Endothelial cell of umbilical vein (primary cell): Measurements from ENCODE around the gene ZFYVE28. TPM values are rescaled to one million over a fixed set of nuclear protein-coding genes. Genes with fewer than 3 reads are reported as not detected.
A peak's percentile ranks its signal among the peaks of the same experiment; 100 is the strongest.

ENCODE experiments used
- BruUV-seq: library from RNA; stranded (reverse); fragments of 400-500 nt; replicated peaks from 2 replicates; lab custom pipeline; 2021; lab: Mats Ljungman, UMichigan
- CTCF ChIA-PET: fragments of 300-600, 350-600 bp; sonication (Branson Sonifier 250); formaldehyde crosslinking; loops from one replicate; lab custom pipeline; 2021; ENCODE audit warnings: antibody characterized with exemption, inconsistent platforms; lab: Charles Lee
- POLR2A ChIA-PET: fragments of 300-600, 350-600 bp; sonication (Branson Sonifier 250); formaldehyde crosslinking; loops from one replicate; lab custom pipeline; 2021; ENCODE audit warnings: antibody characterized with exemption, inconsistent platforms; lab: Charles Lee
- DNase-seq: peaks from one replicate; pipeline ENCODE4 v3.0.0-alpha.2; 2011; ENCODE audit warnings: low read depth, low spot score
- FAIRE-seq: peaks from 2 replicates; lab custom pipeline; 2011; peaks lifted over from hg19 to GRCh38; lab: Jason Lieb, UNC
- H2AFZ ChIP-seq: 2 replicates; pipeline ENCODE4 v1.6.0; 2012; ENCODE audit warnings: low read depth, low read length, control low read depth, inconsistent platforms
- H3K27ac ChIP-seq: 2 replicates; pipeline ENCODE4 v1.5.1; 2011; ENCODE audit warnings: low read depth, mild to moderate bottlenecking, control low read depth, low read length, moderate library complexity; ENCODE audit not compliant: insufficient read depth
- H3K27me3 ChIP-seq, 2 experiments: 2 replicates each; pipeline versions ENCODE4 v1.6.0 to v1.6.1; 2011; ENCODE audit warnings: low read length in 2 of 2, mixed read lengths in 1 of 2; ENCODE audit not compliant: control insufficient read depth in 2 of 2, insufficient read depth in 2 of 2
- H3K36me3 ChIP-seq, 2 experiments: 2 replicates in 1 of 2; 3 replicates in 1 of 2; pipeline ENCODE4 v1.5.1; 2011; ENCODE audit warnings: low read length in 2 of 2, mild to moderate bottlenecking in 1 of 2, moderate library complexity in 1 of 2; ENCODE audit not compliant: control insufficient read depth in 2 of 2, insufficient read depth in 2 of 2; ENCODE audit errors: extremely low read depth in 1 of 2
- H3K4me1 ChIP-seq: 3 replicates; pipeline ENCODE4 v1.5.1; 2011; ENCODE audit warnings: mild to moderate bottlenecking, low read length; ENCODE audit not compliant: control insufficient read depth, insufficient read depth; ENCODE audit errors: extremely low read depth
- H3K4me2 ChIP-seq: 2 replicates; pipeline ENCODE4 v1.6.1; 2011; ENCODE audit warnings: low read length, control low read depth, mixed read lengths; ENCODE audit not compliant: insufficient read depth
- H3K4me3 ChIP-seq, 3 experiments: fragments of 200-600 bp in 1 of 3; sonication (generic), shearing (Covaris generic) in 1 of 3; replicated peaks in 1 of 3; 2 replicates each; pipeline ENCODE4 v1.5.1; 2011 to 2016; ENCODE audit warnings: control low read depth in 3 of 3, low read length in 3 of 3, mild to moderate bottlenecking in 2 of 3, inconsistent platforms in 1 of 3, low read depth in 1 of 3, moderate library complexity in 1 of 3; ENCODE audit not compliant: insufficient read depth in 1 of 3
- H3K79me2 ChIP-seq: 2 replicates; pipeline ENCODE4 v1.6.0; 2012; ENCODE audit warnings: low read length, inconsistent platforms; ENCODE audit not compliant: control insufficient read depth, insufficient read depth
- H3K9ac ChIP-seq: replicated peaks from 2 replicates; pipeline ENCODE3; 2011; ENCODE audit warnings: low read length, control low read depth; ENCODE audit not compliant: insufficient read depth; ENCODE audit errors: extremely low read depth
- H3K9me1 ChIP-seq: replicated peaks from 3 replicates; pipeline ENCODE4 v1.6.0; 2011; ENCODE audit warnings: mild to moderate bottlenecking, low read length; ENCODE audit not compliant: control insufficient read depth, insufficient read depth; ENCODE audit errors: extremely low read depth
- H3K9me3 ChIP-seq: replicated peaks from 2 replicates; pipeline ENCODE4 v1.5.1; 2012; ENCODE audit warnings: low read length, inconsistent platforms; ENCODE audit not compliant: control insufficient read depth, insufficient read depth
- H4K20me1 ChIP-seq: replicated peaks from 2 replicates; pipeline ENCODE3; 2011; ENCODE audit warnings: mild to moderate bottlenecking, low read length; ENCODE audit not compliant: control insufficient read depth, insufficient read depth; ENCODE audit errors: extremely low read depth
- EZH2 ChIP-seq: IDR thresholded peaks from 2 replicates; pipeline ENCODE4 v1.6.1; 2012; ENCODE audit warnings: borderline replicate concordance, low read depth, mild to moderate bottlenecking, moderate library complexity, low read length, inconsistent platforms; ENCODE audit not compliant: severe bottlenecking
- FOS ChIP-seq: IDR thresholded peaks from 2 replicates; pipeline ENCODE4 v1.6.1; 2011; ENCODE audit warnings: mild to moderate bottlenecking, low read length, moderate library complexity, borderline replicate concordance; ENCODE audit not compliant: insufficient read depth
- GATA2 ChIP-seq: IDR thresholded peaks from 2 replicates; pipeline ENCODE4 v1.7.0; 2011; ENCODE audit warnings: low read depth, mild to moderate bottlenecking, moderate library complexity, mixed read lengths, low read length; ENCODE audit not compliant: insufficient read length, insufficient read depth
- JUN ChIP-seq: IDR thresholded peaks from 2 replicates; pipeline ENCODE4 v1.6.1; 2011; ENCODE audit warnings: borderline replicate concordance, low read depth; ENCODE audit not compliant: insufficient read length, insufficient read depth
- MYC ChIP-seq: IDR thresholded peaks from one replicate; pipeline ENCODE4 v1.6.1; 2011; ENCODE audit warnings: mild to moderate bottlenecking, low read depth, low read length
- POLR2A ChIP-seq: IDR thresholded peaks from 2 replicates; pipeline ENCODE4 v1.6.1; 2012; ENCODE audit warnings: low read depth, mild to moderate bottlenecking, control low read depth, low read length
- POLR2AphosphoS5 ChIP-seq: IDR thresholded peaks from 2 replicates; pipeline ENCODE4 v1.6.1; 2012; ENCODE audit warnings: low read depth, mild to moderate bottlenecking, control low read depth, low read length, moderate library complexity; ENCODE audit not compliant: insufficient read depth
- dilution Hi-C: fragments of 300-500 bp; cut with MboI; formaldehyde crosslinking; loops from one replicate; pipeline ENCODE4 v1.15.0; 2019; ENCODE audit warnings: low sequenced_read_pairs; ENCODE audit not compliant: extremely low pct_ligation_motif_present
- intact Hi-C: fragments of 100-400 bp; cut with micrococcal nuclease; formaldehyde crosslinking; loops from one replicate; pipeline ENCODE4 v1.10.0; 2022
- polyA plus RNA-seq, 4 experiments: library from polyadenylated mRNA; depleted of rRNA in 3 of 4; stranded (reverse) in 3 of 4; unstranded in 1 of 4; fragments of >200 nt; gene quantifications; 2 replicates each; pipeline versions ENCODE4 v1.2.1 to v1.2.3, GENCODE V29; 2011 to 2012; ENCODE audit warnings: missing spikeins in 1 of 4
- total RNA-seq: library from RNA; stranded (reverse); gene quantifications from 2 replicates; pipeline ENCODE4 v1.2.3, GENCODE V29; 2021
- TF ChIP-seq, protein P1 (sequence below): IDR thresholded peaks from 2 replicates; pipeline ENCODE4 v1.6.1; 2011; ENCODE audit not compliant: insufficient read depth, insufficient read length
- TF ChIP-seq, protein P2 (sequence below), 2 donors: IDR thresholded peaks; 1 replicate in 1 of 2; 2 replicates in 1 of 2; pipeline ENCODE4 v1.5.1; 2011; ENCODE audit warnings: low read length in 2 of 2, mild to moderate bottlenecking in 2 of 2, moderate library complexity in 2 of 2, control low read depth in 1 of 2, inconsistent platforms in 1 of 2, low read depth in 1 of 2; ENCODE audit not compliant: insufficient read depth in 1 of 2; ENCODE audit errors: extremely low read depth in 1 of 2

ZFYVE28 gene
- total and polyA plus RNA-seq, 2 donors (not counting 3 experiments of a cell fraction or from before 2014, with no cell fraction given): 5.8 to 7.1 TPM

DNA sequence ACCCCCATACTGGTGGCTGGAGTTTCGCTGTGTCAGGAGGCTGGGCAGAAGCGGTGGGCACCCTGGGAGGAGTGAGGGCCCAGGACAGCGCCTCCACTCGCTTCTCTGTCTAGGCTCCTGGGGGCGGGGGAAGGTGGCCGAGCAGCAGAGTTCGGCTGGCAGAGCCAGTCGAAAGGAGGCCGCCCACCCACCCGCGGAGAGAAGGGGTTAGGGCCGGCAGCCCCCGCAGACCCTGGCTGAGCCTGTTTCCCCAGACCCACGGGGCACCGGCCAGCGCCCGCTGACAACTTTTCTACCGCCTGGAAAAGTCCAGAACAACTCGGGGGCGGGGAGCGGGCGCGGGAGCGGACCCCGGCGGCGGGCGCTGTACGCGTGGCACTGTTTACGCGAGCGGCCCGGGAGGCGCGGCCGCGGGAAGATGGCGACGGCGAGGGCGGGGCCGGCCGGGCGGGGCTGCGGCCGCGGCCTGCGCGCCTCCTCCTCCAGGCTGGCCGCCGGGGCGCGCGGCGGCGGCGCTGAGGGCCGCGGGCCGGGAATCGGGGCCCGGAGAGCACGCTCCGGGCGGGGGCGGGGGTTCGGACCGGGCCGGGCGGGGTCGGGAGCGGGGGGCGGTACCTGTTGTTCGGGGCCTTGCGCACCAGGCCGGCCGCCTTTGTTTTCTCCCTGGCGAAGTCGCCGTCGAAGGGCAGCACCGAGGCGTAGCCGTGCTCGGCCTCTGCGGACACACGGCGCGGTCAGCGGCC, 157.2 kb downstream of the ZFYVE28 start:
- peak overlapping the region; percentile 56 for H3K27ac ChIP-seq
- H3K9me1 ChIP-seq: no peaks in the 10 kb centered on the region
- FAIRE-seq (peak; percentile 24), DNase-seq (peak; percentile 30)
- TF ChIP-seq MYC (no peak), POLR2A (peak; percentile 22), FOS (no peak), JUN (no peak), EZH2 (no peak), POLR2AphosphoS5 (peak; percentile 14), GATA2 (no peak)
- TF ChIP-seq, protein P1, sequence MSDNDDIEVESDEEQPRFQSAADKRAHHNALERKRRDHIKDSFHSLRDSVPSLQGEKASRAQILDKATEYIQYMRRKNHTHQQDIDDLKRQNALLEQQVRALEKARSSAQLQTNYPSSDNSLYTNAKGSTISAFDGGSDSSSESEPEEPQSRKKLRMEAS: no peak
- TF ChIP-seq, protein P2, sequence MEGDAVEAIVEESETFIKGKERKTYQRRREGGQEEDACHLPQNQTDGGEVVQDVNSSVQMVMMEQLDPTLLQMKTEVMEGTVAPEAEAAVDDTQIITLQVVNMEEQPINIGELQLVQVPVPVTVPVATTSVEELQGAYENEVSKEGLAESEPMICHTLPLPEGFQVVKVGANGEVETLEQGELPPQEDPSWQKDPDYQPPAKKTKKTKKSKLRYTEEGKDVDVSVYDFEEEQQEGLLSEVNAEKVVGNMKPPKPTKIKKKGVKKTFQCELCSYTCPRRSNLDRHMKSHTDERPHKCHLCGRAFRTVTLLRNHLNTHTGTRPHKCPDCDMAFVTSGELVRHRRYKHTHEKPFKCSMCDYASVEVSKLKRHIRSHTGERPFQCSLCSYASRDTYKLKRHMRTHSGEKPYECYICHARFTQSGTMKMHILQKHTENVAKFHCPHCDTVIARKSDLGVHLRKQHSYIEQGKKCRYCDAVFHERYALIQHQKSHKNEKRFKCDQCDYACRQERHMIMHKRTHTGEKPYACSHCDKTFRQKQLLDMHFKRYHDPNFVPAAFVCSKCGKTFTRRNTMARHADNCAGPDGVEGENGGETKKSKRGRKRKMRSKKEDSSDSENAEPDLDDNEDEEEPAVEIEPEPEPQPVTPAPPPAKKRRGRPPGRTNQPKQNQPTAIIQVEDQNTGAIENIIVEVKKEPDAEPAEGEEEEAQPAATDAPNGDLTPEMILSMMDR (IDR thresholded peaks at IDR 0.05; ENCODE audit: extremely low read depth in 1 of 2, insufficient read depth in 1 of 2, low read depth in 1 of 2, low read length in 2 of 2): no peak
- H3K27me3 ChIP-seq: no peaks in the 10 kb centered on the region
- dilution Hi-C loops (no loop called here), intact Hi-C loops (no loop called here)
- H3K4me3 ChIP-seq: peak overlapping the region; percentile 63 to 72 (median 70)
- H4K20me1 ChIP-seq: no peaks in the 10 kb centered on the region
- BruUV-seq: TSS peak; percentile 54
- H3K9ac ChIP-seq: peak overlapping the region; percentile 71
- H2AFZ ChIP-seq: peak overlapping the region; percentile 46
- peaks cover 0 to 17% of the 10 kb centered on the region in 2 experiments for H3K36me3 ChIP-seq
- H3K79me2 ChIP-seq: peaks cover 15% of the 10 kb centered on the region
- ChIA-PET CTCF (interaction anchor here (1.0 to 1.3 kb wide), 3 partner anchors 41 to 180 kb away, joined by 3 to 5 read pairs (median 3); no protein-coding TSS in a partner anchor), POLR2A (interaction anchor here (1.0 kb wide), 1 partner anchor 208 kb away, joined by 4 read pairs; the partner anchor contains the start of gene RNF4)
- peak overlapping the region; percentile 75 for H3K4me2 ChIP-seq
- H3K4me1 ChIP-seq: peaks cover 22% of the 10 kb centered on the region
- no peaks in the 10 kb centered on the region for H3K9me3 ChIP-seq
